SK-N-SH (cell line): Measurements from ENCODE around the gene ARHGEF28. TPM values are rescaled to one million over a fixed set of nuclear protein-coding genes. Genes with fewer than 3 reads are reported as not detected.

Experiments used
- CTCF ChIA-PET: fragments of 300-600, 350-600 bp; formaldehyde crosslinking; extraction: SDS; loops from one replicate; lab custom pipeline; 2021; lab: Yijun Ruan, JAX
- POLR2A ChIA-PET: fragments of 350-600 bp; sonication (Branson Sonifier 250); formaldehyde crosslinking; extraction: SDS; loops from one replicate; lab custom pipeline; 2020; ENCODE audit warnings: antibody characterized with exemption, inconsistent platforms; lab: Yijun Ruan, JAX
- DNase-seq: peaks from one replicate; pipeline ENCODE4 v3.0.0; 2012
- H2AFZ ChIP-seq: fragments of 200-600 bp; sonication (generic); 2 replicates; pipeline ENCODE4 v1.8.1; 2016; ENCODE audit warnings: antibody characterized with exemption, mild to moderate bottlenecking, low read depth
- H3F3A ChIP-seq: fragments of 200-600 bp; sonication (generic); replicated peaks from 2 replicates; pipeline ENCODE3; 2016; ENCODE audit warnings: antibody characterized with exemption, mild to moderate bottlenecking; ENCODE audit not compliant: insufficient read depth
- H3K27ac ChIP-seq, 2 experiments: fragments of 200-500 bp in 1 of 2; fragments of 200-600 bp in 1 of 2; sonication (Bioruptor generic) in 1 of 2; sonication (generic), shearing (Covaris generic) in 1 of 2; 2 replicates each; pipeline versions ENCODE4 v1.5.1 to v1.6.1; 2014 to 2016; ENCODE audit warnings: low read depth in 2 of 2, inconsistent platforms in 1 of 2, low read length in 1 of 2, mild to moderate bottlenecking in 1 of 2, mixed read lengths in 1 of 2
- H3K27me3 ChIP-seq: fragments of 200-600 bp; sonication (generic), shearing (Covaris generic); 2 replicates; pipeline ENCODE4 v1.6.1; 2016; ENCODE audit warnings: mixed run types; ENCODE audit not compliant: insufficient read depth
- H3K36me3 ChIP-seq, 2 experiments: fragments of 200-500 bp in 1 of 2; fragments of 200-600 bp in 1 of 2; sonication (Bioruptor generic) in 1 of 2; sonication (generic) in 1 of 2; replicated peaks in 1 of 2; 2 replicates each; pipeline versions ENCODE3 to v1.5.1; 2014 to 2016; ENCODE audit warnings: low read length in 1 of 2, mild to moderate bottlenecking in 1 of 2; ENCODE audit not compliant: insufficient read depth in 2 of 2, control insufficient read depth in 1 of 2
- H3K4me1 ChIP-seq, 2 experiments: fragments of 200-500 bp in 1 of 2; fragments of 200-600 bp in 1 of 2; sonication (Bioruptor generic) in 1 of 2; sonication (generic), shearing (Covaris generic) in 1 of 2; 2 replicates each; pipeline versions ENCODE4 v1.5.1 to v1.6.1; 2014 to 2016; ENCODE audit warnings: low read depth in 1 of 2, low read length in 1 of 2, mixed run types in 1 of 2; ENCODE audit not compliant: insufficient read depth in 2 of 2, control insufficient read depth in 1 of 2
- H3K4me2 ChIP-seq: fragments of 200-600 bp; sonication (generic), shearing (Covaris generic); 2 replicates; pipeline ENCODE4 v1.6.1; 2017; ENCODE audit warnings: mixed run types
- H3K4me3 ChIP-seq, 2 experiments: fragments of 200-500 bp in 1 of 2; fragments of 200-600 bp in 1 of 2; sonication (Bioruptor generic) in 1 of 2; sonication (generic), shearing (Covaris generic) in 1 of 2; 2 replicates each; pipeline versions ENCODE4 v1.5.1 to v1.8.1; 2014 to 2016; ENCODE audit warnings: low read depth in 2 of 2, inconsistent platforms in 1 of 2, low read length in 1 of 2, mild to moderate bottlenecking in 1 of 2, mixed read lengths in 1 of 2, moderate library complexity in 1 of 2
- H3K79me2 ChIP-seq: fragments of 200-600 bp; sonication (generic); 2 replicates; pipeline ENCODE4 v1.8.1; 2017; ENCODE audit warnings: mild to moderate bottlenecking; ENCODE audit not compliant: insufficient read depth
- H3K9ac ChIP-seq: fragments of 200-600 bp; sonication (generic); 2 replicates; pipeline ENCODE4 v1.6.1; 2017; ENCODE audit warnings: mixed run types
- H3K9me2 ChIP-seq: fragments of 200-600 bp; sonication (generic); 2 replicates; pipeline ENCODE4 v1.6.1; 2017; ENCODE audit warnings: mixed run types
- H3K9me3 ChIP-seq: fragments of 200-600 bp; sonication (generic); 2 replicates; pipeline ENCODE4 v1.6.1; 2017; ENCODE audit warnings: mixed run types, mild to moderate bottlenecking, moderate library complexity
- H4K20me1 ChIP-seq: fragments of 200-600 bp; sonication (generic); 2 replicates; pipeline ENCODE4 v1.6.1; 2017; ENCODE audit warnings: mild to moderate bottlenecking, mixed run types; ENCODE audit not compliant: insufficient read depth
- CTCF ChIP-seq: fragments of 200-600 bp; sonication (generic); IDR thresholded peaks from 2 replicates; pipeline ENCODE4 v1.6.1; 2017; ENCODE audit warnings: antibody characterized with exemption, mild to moderate bottlenecking, moderate library complexity
- EZH2phosphoT487 ChIP-seq: fragments of 200-600 bp; sonication (generic); IDR thresholded peaks from 2 replicates; pipeline ENCODE4 v1.6.1; 2017; ENCODE audit warnings: low read depth, mixed run types, mild to moderate bottlenecking, antibody characterized with exemption, moderate library complexity, borderline replicate concordance
- FOXJ3 ChIP-seq: sonication (generic); formaldehyde crosslinking; IDR thresholded peaks from 2 replicates; pipeline ENCODE4 v1.5.1; 2020; ENCODE audit warnings: mild to moderate bottlenecking, missing genetic modification reagents
- FOXM1 ChIP-seq: IDR thresholded peaks from 2 replicates; pipeline ENCODE4 v1.4.0; 2012; ENCODE audit warnings: low read depth, mild to moderate bottlenecking
- GABPA ChIP-seq: IDR thresholded peaks from 2 replicates; pipeline ENCODE4 v1.4.0; 2012; ENCODE audit warnings: low read depth, mild to moderate bottlenecking
- GATA2 ChIP-seq: sonication (generic); formaldehyde crosslinking; IDR thresholded peaks from 2 replicates; pipeline ENCODE4 v1.5.0; 2020; ENCODE audit warnings: mild to moderate bottlenecking, missing genetic modification reagents
- NRF1 ChIP-seq: IDR thresholded peaks from 2 replicates; pipeline ENCODE4 v1.6.1; 2012; ENCODE audit warnings: low read depth, mild to moderate bottlenecking, low read length
- RCOR1 ChIP-seq: fragments of 150-350 bp; IDR thresholded peaks from 2 replicates; pipeline ENCODE4 v1.6.1; 2017; ENCODE audit warnings: antibody characterized with exemption, low read length
- RFX5 ChIP-seq: IDR thresholded peaks from 2 replicates; pipeline ENCODE4 v1.6.1; 2012; ENCODE audit warnings: mild to moderate bottlenecking, improper control_type of control experiment, low read length
- RXRA ChIP-seq: IDR thresholded peaks from 2 replicates; pipeline ENCODE4 v1.4.0; 2012; ENCODE audit warnings: low read depth, mild to moderate bottlenecking, borderline replicate concordance
- TCF12 ChIP-seq: IDR thresholded peaks from 2 replicates; pipeline ENCODE4 v1.4.0; 2012
- TEAD4 ChIP-seq: IDR thresholded peaks from 2 replicates; pipeline ENCODE4 v1.4.0; 2012; ENCODE audit warnings: mild to moderate bottlenecking, borderline replicate concordance; ENCODE audit not compliant: insufficient read depth
- ZBTB33 ChIP-seq: IDR thresholded peaks from 2 replicates; pipeline ENCODE4 v1.4.0; 2012; ENCODE audit warnings: low read depth, borderline replicate concordance
- WGBS: methylation state at CpG from one replicate; pipeline ENCODE4 v1.1.6; 2017; ENCODE audit warnings: low lambda C conversion rate; 5-methylcytosine and 5-hydroxymethylcytosine counted together
- polyA plus RNA-seq, 3 experiments: library from polyadenylated mRNA; depleted of rRNA; stranded (reverse); fragments of >200 nt; gene quantifications; 2 replicates each; pipeline ENCODE4 v1.2.3, GENCODE V29; 2012
- TF ChIP-seq, protein P1 (sequence below): IDR thresholded peaks from 2 replicates; pipeline ENCODE4 v1.4.0; 2012; ENCODE audit warnings: low read depth
- TF ChIP-seq, protein P2 (sequence below): IDR thresholded peaks from 2 replicates; pipeline ENCODE4 v1.6.1; 2012; ENCODE audit warnings: mild to moderate bottlenecking, low read depth, low read length, moderate library complexity

The ARHGEF28 gene
- polyA plus RNA-seq, 1 of the 3 experiments (the other 2 are of a cell fraction), result 4.2 TPM

- TF ChIP-seq FOXM1 (no peak), EZH2phosphoT487 (no peak), RXRA (no peak), RFX5 (no peak), TCF12 (no peak), FOXJ3 (CRISPR knock-in tag) (no peak), ZBTB33 (no peak), GATA2 (CRISPR knock-in tag) (no peak)
- TF ChIP-seq, protein P1, sequence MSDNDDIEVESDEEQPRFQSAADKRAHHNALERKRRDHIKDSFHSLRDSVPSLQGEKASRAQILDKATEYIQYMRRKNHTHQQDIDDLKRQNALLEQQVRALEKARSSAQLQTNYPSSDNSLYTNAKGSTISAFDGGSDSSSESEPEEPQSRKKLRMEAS, result no peak
- TF ChIP-seq, protein P2, sequence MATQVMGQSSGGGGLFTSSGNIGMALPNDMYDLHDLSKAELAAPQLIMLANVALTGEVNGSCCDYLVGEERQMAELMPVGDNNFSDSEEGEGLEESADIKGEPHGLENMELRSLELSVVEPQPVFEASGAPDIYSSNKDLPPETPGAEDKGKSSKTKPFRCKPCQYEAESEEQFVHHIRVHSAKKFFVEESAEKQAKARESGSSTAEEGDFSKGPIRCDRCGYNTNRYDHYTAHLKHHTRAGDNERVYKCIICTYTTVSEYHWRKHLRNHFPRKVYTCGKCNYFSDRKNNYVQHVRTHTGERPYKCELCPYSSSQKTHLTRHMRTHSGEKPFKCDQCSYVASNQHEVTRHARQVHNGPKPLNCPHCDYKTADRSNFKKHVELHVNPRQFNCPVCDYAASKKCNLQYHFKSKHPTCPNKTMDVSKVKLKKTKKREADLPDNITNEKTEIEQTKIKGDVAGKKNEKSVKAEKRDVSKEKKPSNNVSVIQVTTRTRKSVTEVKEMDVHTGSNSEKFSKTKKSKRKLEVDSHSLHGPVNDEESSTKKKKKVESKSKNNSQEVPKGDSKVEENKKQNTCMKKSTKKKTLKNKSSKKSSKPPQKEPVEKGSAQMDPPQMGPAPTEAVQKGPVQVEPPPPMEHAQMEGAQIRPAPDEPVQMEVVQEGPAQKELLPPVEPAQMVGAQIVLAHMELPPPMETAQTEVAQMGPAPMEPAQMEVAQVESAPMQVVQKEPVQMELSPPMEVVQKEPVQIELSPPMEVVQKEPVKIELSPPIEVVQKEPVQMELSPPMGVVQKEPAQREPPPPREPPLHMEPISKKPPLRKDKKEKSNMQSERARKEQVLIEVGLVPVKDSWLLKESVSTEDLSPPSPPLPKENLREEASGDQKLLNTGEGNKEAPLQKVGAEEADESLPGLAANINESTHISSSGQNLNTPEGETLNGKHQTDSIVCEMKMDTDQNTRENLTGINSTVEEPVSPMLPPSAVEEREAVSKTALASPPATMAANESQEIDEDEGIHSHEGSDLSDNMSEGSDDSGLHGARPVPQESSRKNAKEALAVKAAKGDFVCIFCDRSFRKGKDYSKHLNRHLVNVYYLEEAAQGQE, result no peak
- Histone ChIP-seq H3F3A (peaks cover 5% of the 10 kb centered on the region), H3K4me3 (no peak overlapping the region), H3K79me2 (no peaks in the 10 kb centered on the region), H3K4me2 (no peak overlapping the region), H3K36me3 (peaks cover 0 to 6% of the 10 kb centered on the region in 2 experiments), H4K20me1 (no peaks in the 10 kb centered on the region), H3K9me2 (no peaks in the 10 kb centered on the region), H3K9me3 (no peaks in the 10 kb centered on the region), H2AFZ (no peak overlapping the region), H3K27ac (no peak overlapping the region), H3K27me3 (no peaks in the 10 kb centered on the region), H3K9ac (no peak overlapping the region), H3K4me1 (peaks cover 4 to 8% of the 10 kb centered on the region in 2 experiments; a peak in 2 of 4 replicates)
- WGBS, result 67% methylated on average over 1 of the region's 1 CpG
- ChIA-PET POLR2A (no interaction called here), CTCF (interaction anchor here (1.3 kb wide), 1 partner anchor 698 kb away, joined by 3 read pairs; no protein-coding TSS in a partner anchor)
- DNase-seq, result no peak
Observed at GRCh38 chr5:73943397-73943796, 317.4 kb downstream of the ARHGEF28 start.

- no peak overlapping the region for H2AFZ ChIP-seq
- POLR2A ChIA-PET, result no interaction called here
- DNase-seq, result no peak
- TF ChIP-seq GABPA (no peak), FOXM1 (no peak), RCOR1 (no peak), FOXJ3 (CRISPR knock-in tag) (no peak), CTCF (no peak), ZBTB33 (no peak), NRF1 (no peak), TEAD4 (no peak), EZH2phosphoT487 (no peak)
- TF ChIP-seq, protein P1, result no peak
Observed at GRCh38 chr5:73944581-73944980, 318.6 kb downstream of the ARHGEF28 start.

More at GRCh38 chr5:73944581-73944980, 318.6 kb downstream of the ARHGEF28 start:
- Histone ChIP-seq H3K36me3 (peaks cover 0 to 6% of the 10 kb centered on the region in 2 experiments), H3K27ac (no peak overlapping the region), H3K4me1 (peaks cover 8 to 9% of the 10 kb centered on the region in 2 experiments; a peak in 2 of 4 replicates), H3K27me3 (no peaks in the 10 kb centered on the region), H3K4me3 (no peak overlapping the region), H3K9me3 (no peaks in the 10 kb centered on the region), H4K20me1 (no peaks in the 10 kb centered on the region), H3K9ac (no peak overlapping the region), H3K4me2 (no peak overlapping the region), H3F3A (no peaks in the 10 kb centered on the region), H3K79me2 (no peaks in the 10 kb centered on the region), H3K9me2 (no peaks in the 10 kb centered on the region)
- CTCF ChIA-PET, result interaction anchor here (1.3 kb wide), 1 partner anchor 697 kb away, joined by 3 read pairs; no protein-coding TSS in a partner anchor
- WGBS, result 40% methylated on average over 1 of the region's 1 CpG
